Stimulated activated CD4-positive, alpha-beta T cell treated with anti-CD3 and anti-CD28 coated beads, Interleukin-15, amount 100 ng/mL, for 48 hours (primary cell): ENCODE results near the gene SLC35A3.
"Not testable (repeated sequence)": the region's sequence is repeated elsewhere in the genome, so short reads cannot be mapped to it uniquely, and the experiment has no call there.

Source experiments
- DNase-seq, 2 donors: peaks; one replicate each; pipeline ENCODE4 v3.0.0-alpha.2; 2020; ENCODE audit warnings: low read depth in 2 of 2

The SLC35A3 gene

GRCh38 chr1:99969729-99970621 lies at the start of gene SLC35A3:
Gene SLC35A3, plus strand, starts transcription at chr1:99969996. Its CDS starts 23,559 bp downstream, at chr1:99993555.
- peak; percentile 68 to 73 for DNase-seq

- DNase-seq: no peak
Observed at GRCh38 chr1:99934801-99935200, 35.0 kb upstream of the SLC35A3 start.

- DNase-seq: no peak
Observed at GRCh38 chr1:99935534-99935933, 34.3 kb upstream of the SLC35A3 start.

GRCh38 chr1:99936071-99936470 lies 33.7 kb upstream of the SLC35A3 start:
- no peak for DNase-seq

- DNase-seq: no peak
Observed at GRCh38 chr1:99942723-99943122, 27.1 kb upstream of the SLC35A3 start.

GRCh38 chr1:99943223-99943794 lies 26.5 kb upstream of the SLC35A3 start:
- no peak for DNase-seq

GRCh38 chr1:99944192-99944591 lies 25.6 kb upstream of the SLC35A3 start:
- no peak for DNase-seq

GRCh38 chr1:99945174-99945573 lies 24.6 kb upstream of the SLC35A3 start:
- DNase-seq: no peak

- DNase-seq: no peak
Observed at GRCh38 chr1:99950486-99950885, 19.3 kb upstream of the SLC35A3 start.

- DNase-seq: no peak
Observed at GRCh38 chr1:99952522-99952921, 17.3 kb upstream of the SLC35A3 start.

GRCh38 chr1:99955375-99955774 lies 14.4 kb upstream of the SLC35A3 start:
- DNase-seq: no peak

GRCh38 chr1:99956755-99957154 lies 13.0 kb upstream of the SLC35A3 start:
- DNase-seq: no peak

- no peak for DNase-seq
Observed at GRCh38 chr1:99957818-99958217, 12.0 kb upstream of the SLC35A3 start.

- not testable (repeated sequence) for DNase-seq
Observed at GRCh38 chr1:99959189-99959705, 10.5 kb upstream of the SLC35A3 start.

GRCh38 chr1:99960260-99960659 lies 9.5 kb upstream of the SLC35A3 start:
- not testable (repeated sequence) for DNase-seq

- DNase-seq: no peak
Observed at GRCh38 chr1:99963041-99963795, 6.6 kb upstream of the SLC35A3 start.

- no peak for DNase-seq
Observed at GRCh38 chr1:99964806-99965205, 5.0 kb upstream of the SLC35A3 start.

GRCh38 chr1:99965646-99966375 lies 4.0 kb upstream of the SLC35A3 start:
- DNase-seq: no peak

GRCh38 chr1:99968214-99968613 lies 1.6 kb upstream of the SLC35A3 start:
- DNase-seq: no peak

- no peak for DNase-seq
Observed at GRCh38 chr1:99969260-99969728, 502 bp upstream of the SLC35A3 start.

- DNase-seq: no peak
Observed at GRCh38 chr1:99970713-99971255, 988 bp downstream of the SLC35A3 start.
